Endothelial cell of umbilical vein (primary cell): ENCODE measurements around the gene ZNF628. TPM values are rescaled to one million over a fixed set of nuclear protein-coding genes. Genes with fewer than 3 reads are reported as not detected.
"Not testable (repeated sequence)": the region's sequence is repeated elsewhere in the genome, so short reads cannot be mapped to it uniquely, and the experiment has no call there.

Experiments used
- BruUV-seq: library from RNA; stranded (reverse); fragments of 400-500 nt; replicated peaks from 2 replicates; lab custom pipeline; 2021; lab: Mats Ljungman, UMichigan
- CTCF ChIA-PET: fragments of 300-600, 350-600 bp; sonication (Branson Sonifier 250); formaldehyde crosslinking; loops from one replicate; lab custom pipeline; 2021; ENCODE audit warnings: antibody characterized with exemption, inconsistent platforms; lab: Charles Lee
- POLR2A ChIA-PET: fragments of 300-600, 350-600 bp; sonication (Branson Sonifier 250); formaldehyde crosslinking; loops from one replicate; lab custom pipeline; 2021; ENCODE audit warnings: antibody characterized with exemption, inconsistent platforms; lab: Charles Lee
- DNase-seq: peaks from one replicate; pipeline ENCODE4 v3.0.0-alpha.2; 2011; ENCODE audit warnings: low read depth, low spot score
- FAIRE-seq: peaks from 2 replicates; lab custom pipeline; 2011; peaks lifted over from hg19 to GRCh38; lab: Jason Lieb, UNC
- H2AFZ ChIP-seq: 2 replicates; pipeline ENCODE4 v1.6.0; 2012; ENCODE audit warnings: low read depth, low read length, control low read depth, inconsistent platforms
- H3K27ac ChIP-seq: 2 replicates; pipeline ENCODE4 v1.5.1; 2011; ENCODE audit warnings: low read depth, mild to moderate bottlenecking, control low read depth, low read length, moderate library complexity; ENCODE audit not compliant: insufficient read depth
- H3K27me3 ChIP-seq, 2 experiments: 2 replicates each; pipeline versions ENCODE4 v1.6.0 to v1.6.1; 2011; ENCODE audit warnings: low read length in 2 of 2, mixed read lengths in 1 of 2; ENCODE audit not compliant: control insufficient read depth in 2 of 2, insufficient read depth in 2 of 2
- H3K36me3 ChIP-seq, 2 experiments: 2 replicates in 1 of 2; 3 replicates in 1 of 2; pipeline ENCODE4 v1.5.1; 2011; ENCODE audit warnings: low read length in 2 of 2, mild to moderate bottlenecking in 1 of 2, moderate library complexity in 1 of 2; ENCODE audit not compliant: control insufficient read depth in 2 of 2, insufficient read depth in 2 of 2; ENCODE audit errors: extremely low read depth in 1 of 2
- H3K4me1 ChIP-seq: 3 replicates; pipeline ENCODE4 v1.5.1; 2011; ENCODE audit warnings: mild to moderate bottlenecking, low read length; ENCODE audit not compliant: control insufficient read depth, insufficient read depth; ENCODE audit errors: extremely low read depth
- H3K4me2 ChIP-seq: 2 replicates; pipeline ENCODE4 v1.6.1; 2011; ENCODE audit warnings: low read length, control low read depth, mixed read lengths; ENCODE audit not compliant: insufficient read depth
- H3K4me3 ChIP-seq, 3 experiments: fragments of 200-600 bp in 1 of 3; sonication (generic), shearing (Covaris generic) in 1 of 3; replicated peaks in 1 of 3; 2 replicates each; pipeline ENCODE4 v1.5.1; 2011 to 2016; ENCODE audit warnings: control low read depth in 3 of 3, low read length in 3 of 3, mild to moderate bottlenecking in 2 of 3, inconsistent platforms in 1 of 3, low read depth in 1 of 3, moderate library complexity in 1 of 3; ENCODE audit not compliant: insufficient read depth in 1 of 3
- H3K79me2 ChIP-seq: 2 replicates; pipeline ENCODE4 v1.6.0; 2012; ENCODE audit warnings: low read length, inconsistent platforms; ENCODE audit not compliant: control insufficient read depth, insufficient read depth
- H3K9ac ChIP-seq: replicated peaks from 2 replicates; pipeline ENCODE3; 2011; ENCODE audit warnings: low read length, control low read depth; ENCODE audit not compliant: insufficient read depth; ENCODE audit errors: extremely low read depth
- H3K9me1 ChIP-seq: replicated peaks from 3 replicates; pipeline ENCODE4 v1.6.0; 2011; ENCODE audit warnings: mild to moderate bottlenecking, low read length; ENCODE audit not compliant: control insufficient read depth, insufficient read depth; ENCODE audit errors: extremely low read depth
- H3K9me3 ChIP-seq: replicated peaks from 2 replicates; pipeline ENCODE4 v1.5.1; 2012; ENCODE audit warnings: low read length, inconsistent platforms; ENCODE audit not compliant: control insufficient read depth, insufficient read depth
- H4K20me1 ChIP-seq: replicated peaks from 2 replicates; pipeline ENCODE3; 2011; ENCODE audit warnings: mild to moderate bottlenecking, low read length; ENCODE audit not compliant: control insufficient read depth, insufficient read depth; ENCODE audit errors: extremely low read depth
- CTCF ChIP-seq, 2 donors: IDR thresholded peaks; 1 replicate in 1 of 2; 2 replicates in 1 of 2; pipeline ENCODE4 v1.5.1; 2011; ENCODE audit warnings: low read length in 2 of 2, mild to moderate bottlenecking in 2 of 2, moderate library complexity in 2 of 2, control low read depth in 1 of 2, inconsistent platforms in 1 of 2, low read depth in 1 of 2; ENCODE audit not compliant: insufficient read depth in 1 of 2; ENCODE audit errors: extremely low read depth in 1 of 2
- EZH2 ChIP-seq: IDR thresholded peaks from 2 replicates; pipeline ENCODE4 v1.6.1; 2012; ENCODE audit warnings: borderline replicate concordance, low read depth, mild to moderate bottlenecking, moderate library complexity, low read length, inconsistent platforms; ENCODE audit not compliant: severe bottlenecking
- FOS ChIP-seq: IDR thresholded peaks from 2 replicates; pipeline ENCODE4 v1.6.1; 2011; ENCODE audit warnings: mild to moderate bottlenecking, low read length, moderate library complexity, borderline replicate concordance; ENCODE audit not compliant: insufficient read depth
- GATA2 ChIP-seq: IDR thresholded peaks from 2 replicates; pipeline ENCODE4 v1.7.0; 2011; ENCODE audit warnings: low read depth, mild to moderate bottlenecking, moderate library complexity, mixed read lengths, low read length; ENCODE audit not compliant: insufficient read length, insufficient read depth
- JUN ChIP-seq: IDR thresholded peaks from 2 replicates; pipeline ENCODE4 v1.6.1; 2011; ENCODE audit warnings: borderline replicate concordance, low read depth; ENCODE audit not compliant: insufficient read length, insufficient read depth
- MYC ChIP-seq: IDR thresholded peaks from one replicate; pipeline ENCODE4 v1.6.1; 2011; ENCODE audit warnings: mild to moderate bottlenecking, low read depth, low read length
- POLR2A ChIP-seq: IDR thresholded peaks from 2 replicates; pipeline ENCODE4 v1.6.1; 2012; ENCODE audit warnings: low read depth, mild to moderate bottlenecking, control low read depth, low read length
- POLR2AphosphoS5 ChIP-seq: IDR thresholded peaks from 2 replicates; pipeline ENCODE4 v1.6.1; 2012; ENCODE audit warnings: low read depth, mild to moderate bottlenecking, control low read depth, low read length, moderate library complexity; ENCODE audit not compliant: insufficient read depth
- dilution Hi-C: fragments of 300-500 bp; cut with MboI; formaldehyde crosslinking; loops from one replicate; pipeline ENCODE4 v1.15.0; 2019; ENCODE audit warnings: low sequenced_read_pairs; ENCODE audit not compliant: extremely low pct_ligation_motif_present
- intact Hi-C: fragments of 100-400 bp; cut with micrococcal nuclease; formaldehyde crosslinking; loops from one replicate; pipeline ENCODE4 v1.10.0; 2022
- polyA plus RNA-seq, 4 experiments: library from polyadenylated mRNA; depleted of rRNA in 3 of 4; stranded (reverse) in 3 of 4; unstranded in 1 of 4; fragments of >200 nt; gene quantifications; 2 replicates each; pipeline versions ENCODE4 v1.2.1 to v1.2.3, GENCODE V29; 2011 to 2012; ENCODE audit warnings: missing spikeins in 1 of 4
- total RNA-seq: library from RNA; stranded (reverse); gene quantifications from 2 replicates; pipeline ENCODE4 v1.2.3, GENCODE V29; 2021
- TF ChIP-seq, protein P1 (sequence below): IDR thresholded peaks from 2 replicates; pipeline ENCODE4 v1.6.1; 2011; ENCODE audit not compliant: insufficient read depth, insufficient read length

Gene ZNF628
- total and polyA plus RNA-seq, 2 donors (not counting 3 experiments of a cell fraction or from before 2014, with no cell fraction given) = 2.0 to 10.4 TPM

DNA sequence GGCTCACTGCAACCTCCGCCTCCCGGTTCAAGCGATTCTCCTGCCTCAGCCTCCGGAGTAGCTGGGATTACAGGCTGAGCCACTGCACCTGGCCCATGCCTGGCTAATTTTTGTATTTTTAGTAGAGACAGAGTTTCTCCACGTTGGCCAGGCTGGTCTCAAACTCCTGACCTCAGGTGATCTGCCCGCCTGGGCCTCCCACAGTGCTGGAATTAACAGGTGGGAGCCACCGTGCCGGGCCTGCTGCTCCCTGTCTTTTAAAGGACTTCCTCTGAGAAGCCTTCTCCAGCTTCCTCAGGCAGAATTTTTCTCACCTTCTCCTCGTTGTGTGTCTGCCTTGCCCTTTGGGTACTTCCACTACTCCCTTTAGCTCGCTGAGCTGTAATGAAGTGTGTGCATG lies 20.4 kb downstream of the ZNF628 start:
- H3K9ac ChIP-seq, H3K27ac ChIP-seq, FAIRE-seq, H3K27me3 ChIP-seq, H3K4me2 ChIP-seq, H2AFZ ChIP-seq, H3K4me3 ChIP-seq, dilution Hi-C loops, H3K79me2 ChIP-seq, H4K20me1 ChIP-seq, H3K9me1 ChIP-seq, H3K9me3 ChIP-seq, intact Hi-C loops, H3K4me1 ChIP-seq, H3K36me3 ChIP-seq, BruUV-seq, DNase-seq: not testable (repeated sequence)
- ChIA-PET POLR2A (interaction anchor here (0.8 kb wide), 1 partner anchor 20 kb away, joined by 6 read pairs; no protein-coding TSS in a partner anchor), CTCF (interaction anchor here (0.9 to 1.2 kb wide), 2 partner anchors 29 to 356 kb away, joined by 3 read pairs; no protein-coding TSS in a partner anchor)

DNA sequence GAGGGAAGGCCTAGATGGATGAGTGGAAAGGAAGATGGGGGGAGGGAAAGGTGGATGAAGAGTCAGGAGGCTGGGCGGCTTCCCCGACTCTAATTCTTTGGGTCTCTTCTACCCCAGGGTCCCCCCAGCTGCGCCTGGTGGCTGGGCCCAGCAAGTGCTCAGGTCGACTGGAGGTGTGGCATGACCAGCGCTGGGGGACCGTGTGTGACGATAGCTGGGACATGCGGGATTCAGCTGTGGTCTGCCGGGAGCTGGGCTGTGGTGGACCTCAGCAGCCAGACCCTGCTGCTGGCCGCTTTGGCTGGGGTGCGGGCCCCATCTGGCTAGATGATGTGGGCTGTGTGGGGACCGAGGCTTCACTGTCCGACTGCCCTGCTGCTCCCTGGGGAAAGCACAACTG lies 21.3 kb downstream of the ZNF628 start:
- no peak overlapping the region for H3K4me2 ChIP-seq
- no peaks in the 10 kb centered on the region for H4K20me1 ChIP-seq
- dilution Hi-C loops (no loop called here), intact Hi-C loops (no loop called here)
- H3K27me3 ChIP-seq = no peaks in the 10 kb centered on the region
- H3K79me2 ChIP-seq = no peaks in the 10 kb centered on the region
- TF ChIP-seq, protein P1, sequence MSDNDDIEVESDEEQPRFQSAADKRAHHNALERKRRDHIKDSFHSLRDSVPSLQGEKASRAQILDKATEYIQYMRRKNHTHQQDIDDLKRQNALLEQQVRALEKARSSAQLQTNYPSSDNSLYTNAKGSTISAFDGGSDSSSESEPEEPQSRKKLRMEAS = no peak
- no peak for TF ChIP-seq CTCF (IDR thresholded peaks at IDR 0.05; ENCODE audit: extremely low read depth in 1 of 2, insufficient read depth in 1 of 2, low read depth in 1 of 2, low read length in 2 of 2)
- no peak for TF ChIP-seq JUN
- TF ChIP-seq POLR2A = no peak
- no peak for TF ChIP-seq POLR2AphosphoS5
- TF ChIP-seq GATA2 = no peak
- TF ChIP-seq FOS = no peak
- no peak for TF ChIP-seq MYC
- TF ChIP-seq EZH2 = no peak
- H2AFZ ChIP-seq = no peak overlapping the region
- no peaks in the 10 kb centered on the region for H3K9me3 ChIP-seq
- no peak overlapping the region for H3K27ac ChIP-seq
- H3K36me3 ChIP-seq = no peaks in the 10 kb centered on the region
- BruUV-seq = no TSS peak
- DNase-seq (no peak), FAIRE-seq (no peak)
- POLR2A ChIA-PET = interaction anchor here (0.6 kb wide), 1 partner anchor 85 kb away, joined by 4 read pairs; no protein-coding TSS in a partner anchor
- H3K4me1 ChIP-seq = no peaks in the 10 kb centered on the region
- H3K9ac ChIP-seq = no peak overlapping the region
- no peaks in the 10 kb centered on the region for H3K9me1 ChIP-seq
- CTCF ChIA-PET = interaction anchor here (2.7 kb wide), 1 partner anchor 30 kb away, joined by 22 read pairs; no protein-coding TSS in a partner anchor
- no peak overlapping the region for H3K4me3 ChIP-seq
